T-helper 1 cell treated with Interleukin-12 subunit alpha and Interleukin-12 subunit beta and Interleukin-4 antibody, amounts not matched to agents 30 ng/mL and 1 ng/mL, for 36 hours (primary cell): ENCODE results near the gene RIBC1. TPM values are rescaled to one million over a fixed set of nuclear protein-coding genes. Genes with fewer than 3 reads are reported as not detected.

ENCODE experiments used
- total RNA-seq: library from RNA; stranded (reverse); gene quantifications from 2 replicates; pipeline ENCODE4 v1.2.3, GENCODE V29; 2022

Gene RIBC1
- total RNA-seq, 1 donor from 2014 or later = 0.54 TPM

Other genes with a start within 250 kb of the RIBC1 start
- 97.3 and 104 TPM in 2 replicates for gene KDM5C, start 197.7 kb upstream of the RIBC1 start, total RNA-seq
- 0.20 and 0.29 TPM in 2 replicates for gene IQSEC2, start 141.3 kb upstream of the RIBC1 start, total RNA-seq
- 104 and 109 TPM in 2 replicates for gene SMC1A, start 219 bp upstream of the RIBC1 start, total RNA-seq
- gene HSD17B10, start 11.5 kb downstream of the RIBC1 start, total RNA-seq = 123 and 130 TPM in 2 replicates